ENCODE measurements around the gene WDR5B.
"Not testable (repeated sequence)": the region's sequence is repeated elsewhere in the genome, so short reads cannot be mapped to it uniquely, and the experiment has no call there.

Gene WDR5B

DNA sequence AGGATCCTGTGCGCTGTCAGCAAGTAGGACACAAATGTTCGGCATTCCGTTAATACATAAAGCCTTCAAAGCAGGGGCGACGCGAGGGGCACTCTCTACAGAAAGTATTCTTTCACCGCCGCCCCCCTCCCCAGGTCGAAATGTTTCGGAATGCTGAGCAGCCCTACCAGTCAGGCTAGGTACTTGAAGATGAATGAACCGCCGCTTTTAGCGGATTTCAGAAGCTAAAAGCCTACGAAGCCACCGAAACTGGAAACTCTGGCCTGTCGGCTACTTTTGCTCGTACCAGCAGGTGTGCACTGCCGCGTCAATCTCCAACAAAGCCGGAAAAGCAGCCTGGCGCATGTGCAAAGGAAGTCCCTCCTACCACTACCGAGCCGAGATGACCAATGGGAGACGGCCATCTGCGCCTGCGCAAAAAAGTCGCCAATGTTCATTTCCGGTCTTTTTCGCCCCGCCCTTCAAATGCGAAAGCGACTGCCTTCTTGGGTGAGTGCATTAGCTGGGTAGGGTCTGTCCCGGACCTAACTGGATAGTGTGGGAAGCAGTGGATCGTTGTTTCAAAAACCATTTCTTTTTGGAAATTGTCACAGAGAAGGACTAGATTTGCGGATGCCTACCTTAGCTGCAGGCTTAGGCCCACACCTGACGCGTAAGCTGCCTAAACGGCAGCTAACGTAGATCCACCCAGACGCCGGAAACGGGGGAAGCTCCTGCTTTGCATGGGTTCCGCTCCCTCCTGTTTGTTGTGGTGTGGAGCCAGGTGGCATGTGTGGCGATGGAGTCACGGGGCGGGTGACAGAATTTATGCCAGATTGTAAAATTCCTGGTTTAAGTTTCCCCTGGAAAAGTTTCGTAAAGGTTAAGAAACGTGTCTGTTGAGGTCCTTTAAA lies at the start of gene WDR5B:
WDR5B (minus strand) TSS at position 301 of the 893 bp plus-strand sequence. CDS start 534 bp downstream, outside the sequence.
- DNase-seq = no peak

DNA sequence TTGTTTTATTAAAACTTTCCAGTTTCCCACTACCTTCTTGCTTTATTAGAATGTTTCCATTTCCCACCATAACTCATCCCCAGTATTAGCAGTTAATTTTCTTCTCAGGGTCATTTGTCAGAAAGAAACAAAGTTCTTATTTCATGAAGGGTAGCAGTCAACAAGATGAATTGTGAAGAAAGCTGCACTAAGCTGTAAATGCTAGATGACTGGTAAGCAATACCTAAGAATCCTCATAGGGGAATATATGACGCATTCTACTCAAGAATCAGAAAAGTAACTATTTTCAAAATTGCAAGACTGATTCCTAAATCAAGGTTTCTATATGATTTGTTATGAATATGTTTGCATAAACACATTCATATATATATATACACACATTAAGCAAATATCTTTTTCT lies 48.8 kb upstream of the WDR5B start:
- no peak for DNase-seq

DNA sequence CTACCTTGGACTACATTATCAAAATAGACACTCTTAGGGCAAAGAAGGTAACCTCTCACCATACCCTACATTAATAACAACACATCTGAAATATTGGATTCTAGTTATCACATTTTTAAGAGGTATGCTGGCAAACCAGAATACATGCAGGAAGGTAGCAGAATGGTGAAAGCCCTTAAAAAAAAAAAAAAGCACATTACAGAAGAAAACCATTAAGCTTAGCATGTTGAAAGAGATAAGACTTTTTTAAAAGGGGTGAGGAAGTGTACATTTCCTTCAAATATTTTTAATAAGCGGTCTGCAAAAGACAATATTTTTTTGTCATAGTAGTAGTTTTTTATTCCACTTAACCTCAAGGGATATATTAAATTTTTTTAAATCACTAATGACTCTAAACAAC lies 46.5 kb upstream of the WDR5B start:
- DNase-seq = no peak

- DNase-seq = no peak
Observed at GRCh38 chr3:122461806-122462205, 45.9 kb upstream of the WDR5B start.

DNA sequence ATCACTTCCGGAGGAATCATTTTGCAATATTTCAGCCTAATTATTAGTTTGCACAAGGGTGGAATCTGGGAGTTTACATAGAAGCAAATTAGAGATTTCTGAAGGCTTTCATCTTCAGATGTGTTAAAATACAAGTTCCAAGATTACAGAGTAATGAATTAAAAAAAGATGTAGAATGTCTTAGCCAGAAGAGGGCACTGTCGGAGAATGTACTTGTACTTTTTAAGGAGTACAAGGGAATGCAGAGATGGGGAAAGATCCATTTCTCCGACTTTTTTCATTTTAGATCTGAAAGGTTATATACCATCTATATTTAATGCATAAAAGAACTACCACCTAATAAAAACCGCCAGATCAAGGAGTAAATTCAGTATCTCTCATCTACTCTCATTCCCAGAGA lies 43.1 kb upstream of the WDR5B start:
- DNase-seq = no peak

- DNase-seq = no peak
Observed at GRCh38 chr3:122457706-122458105, 41.8 kb upstream of the WDR5B start.

DNA sequence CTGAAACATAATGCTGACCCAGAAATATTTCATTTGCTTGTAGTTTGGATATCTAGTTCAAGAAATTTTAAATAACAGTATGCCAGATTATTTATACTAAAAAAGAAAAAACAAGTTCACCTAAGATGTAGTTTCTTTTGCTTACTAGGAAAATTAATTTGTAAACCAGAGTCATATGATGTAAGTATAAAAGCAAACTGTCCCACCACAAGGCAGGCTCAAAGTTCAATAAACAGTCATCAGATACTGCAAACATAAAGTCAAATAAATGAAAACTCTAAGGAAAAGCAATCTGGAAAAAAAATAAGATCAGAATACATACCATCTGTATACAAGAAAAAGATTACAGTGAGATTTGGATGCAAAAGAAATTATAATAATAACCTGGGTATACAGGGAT lies 40.2 kb upstream of the WDR5B start:
- DNase-seq = no peak

GRCh38 chr3:122451371-122451770 lies 35.5 kb upstream of the WDR5B start:
- no peak for DNase-seq

- not testable (repeated sequence) for DNase-seq
Observed at GRCh38 chr3:122448218-122448617, 32.4 kb upstream of the WDR5B start.

- DNase-seq = not testable (repeated sequence)
Observed at GRCh38 chr3:122444491-122444887, 28.6 kb upstream of the WDR5B start.

DNA sequence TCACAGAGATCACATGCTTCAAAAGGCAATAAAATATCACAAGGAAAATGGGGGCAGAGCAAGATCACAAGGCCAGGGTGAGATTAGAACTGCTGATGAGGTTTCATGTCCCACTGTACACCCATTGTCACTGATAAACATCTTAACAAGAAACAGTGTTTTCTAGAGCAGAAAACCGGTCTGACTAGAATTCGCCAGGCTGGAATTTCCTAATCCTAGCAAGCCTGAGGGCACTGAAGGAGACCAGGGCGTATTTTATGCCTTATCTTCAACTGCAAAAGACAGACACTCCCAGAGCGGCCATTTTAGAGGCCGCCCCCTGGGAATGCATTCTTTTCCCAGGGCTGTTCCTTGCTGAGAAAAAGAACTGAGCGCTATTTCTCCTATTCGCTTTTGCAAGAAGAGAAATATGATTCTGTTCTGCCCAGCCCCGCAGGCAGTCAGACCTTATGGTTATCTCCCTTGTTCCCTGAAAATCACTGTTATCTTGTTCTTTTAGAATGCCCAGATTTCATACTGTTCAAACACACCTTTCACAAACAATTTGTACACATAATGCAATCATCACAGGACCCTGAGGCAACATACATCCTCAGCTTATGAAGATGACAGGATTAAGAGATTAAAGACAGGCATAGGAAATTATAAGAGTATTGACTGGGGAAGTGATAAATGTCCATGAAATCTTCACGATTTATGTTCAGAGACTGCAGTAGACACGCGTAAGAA lies 28.1 kb upstream of the WDR5B start:
- not testable (repeated sequence) for DNase-seq

- DNase-seq = no peak
Observed at GRCh38 chr3:122443090-122443489, 27.2 kb upstream of the WDR5B start.

GRCh38 chr3:122435950-122436349 lies 20.1 kb upstream of the WDR5B start:
- DNase-seq = no peak

- no peak for DNase-seq
Observed at GRCh38 chr3:122430371-122430770, 14.5 kb upstream of the WDR5B start.

- DNase-seq = no peak
Observed at GRCh38 chr3:122427857-122428471, 12.1 kb upstream of the WDR5B start.

- DNase-seq = no peak
Observed at GRCh38 chr3:122421836-122422235, 6.0 kb upstream of the WDR5B start.

DNA sequence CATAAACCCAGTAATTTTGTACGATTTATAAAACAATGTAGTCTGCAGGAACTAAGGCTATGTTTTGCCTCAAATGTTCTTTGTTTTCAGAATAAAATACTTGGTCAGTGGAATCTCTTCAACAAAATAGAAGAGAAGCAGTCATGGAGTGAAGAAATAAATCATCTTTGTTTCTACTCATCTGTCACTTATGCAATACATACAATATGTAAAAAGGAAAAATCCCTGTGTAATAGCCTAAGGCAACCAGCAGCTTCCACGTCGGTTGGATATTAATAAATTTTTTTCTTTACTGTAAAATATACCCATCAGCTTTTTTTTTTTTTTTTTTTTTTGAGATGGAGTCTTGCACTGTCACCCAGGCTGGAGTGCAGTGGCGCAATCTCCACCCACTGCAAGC lies 5.2 kb upstream of the WDR5B start:
- no peak for DNase-seq

GRCh38 chr3:122416966-122417365 lies 1.1 kb upstream of the WDR5B start:
- DNase-seq = no peak

- DNase-seq = no peak
Observed at GRCh38 chr3:122415104-122415744, 638 bp downstream of the WDR5B start.

DNA sequence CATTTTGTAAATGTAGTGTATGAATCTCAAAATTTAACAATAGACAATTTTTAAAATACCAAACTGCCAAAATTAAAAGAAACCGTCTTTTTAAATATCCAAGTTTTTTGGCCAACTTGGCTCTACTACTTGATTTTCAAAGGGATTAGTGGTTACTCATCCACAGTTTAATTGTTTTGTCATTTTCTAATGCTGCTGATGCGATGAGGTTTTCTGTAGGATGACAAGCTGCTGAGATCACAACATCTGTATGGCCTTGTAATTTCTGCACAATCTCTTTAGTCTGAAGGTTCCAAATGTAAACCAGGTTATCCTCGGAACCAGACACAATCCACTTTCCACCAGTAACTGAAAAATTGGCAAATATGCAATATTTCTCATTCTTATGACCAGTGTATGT lies 1.5 kb downstream of the WDR5B start:
- DNase-seq = no peak

- no peak for DNase-seq
Observed at GRCh38 chr3:122410639-122411038, 5.2 kb downstream of the WDR5B start.

- DNase-seq = no peak
Observed at GRCh38 chr3:122410111-122410510, 5.8 kb downstream of the WDR5B start.

DNA sequence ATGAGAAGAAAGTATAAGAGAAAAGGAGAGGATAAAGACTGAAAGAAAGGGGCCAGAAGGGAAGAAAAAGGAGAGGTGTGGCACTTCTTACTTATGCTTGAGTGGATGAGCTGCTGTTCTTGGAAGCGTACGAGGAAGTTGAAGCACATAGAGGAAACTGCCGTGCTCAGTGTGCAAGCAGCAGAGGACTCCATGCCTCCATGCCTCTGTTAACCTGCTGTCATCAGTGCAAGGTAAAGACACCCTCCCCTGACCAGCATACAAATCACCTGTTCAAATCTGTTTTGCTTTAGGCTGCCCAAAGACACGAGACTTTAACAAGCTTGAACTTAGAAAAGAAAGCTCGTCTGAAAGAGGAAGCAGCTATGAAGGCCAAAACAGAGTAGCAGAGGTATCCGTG lies 6.4 kb downstream of the WDR5B start:
- no peak for DNase-seq
